GM10248 (cell line): Measurements from ENCODE around the gene CD36.

ENCODE experiments used
- CTCF ChIA-PET: fragments of 300-600 bp; sonication (Branson Sonifier 250); formaldehyde crosslinking; extraction: SDS; loops from one replicate; lab custom pipeline; 2021; ENCODE audit warnings: antibody characterized with exemption; lab: Yijun Ruan, JAX
- POLR2A ChIA-PET: fragments of 350-650 bp; sonication (Branson Sonifier 250); formaldehyde crosslinking; extraction: SDS; loops from one replicate; lab custom pipeline; 2020; ENCODE audit warnings: antibody characterized with exemption; lab: Yijun Ruan, JAX
- DNase-seq: peaks from one replicate; pipeline ENCODE4 v3.0.0; 2012; ENCODE audit errors: extremely low spot score
- TF ChIP-seq, protein P1 (sequence below): IDR thresholded peaks from 2 replicates; pipeline ENCODE4 v1.5.1; 2012; ENCODE audit warnings: mild to moderate bottlenecking, low read depth; ENCODE audit errors: extremely low read depth, missing control alignments, control extremely low read depth

The CD36 gene

DNA sequence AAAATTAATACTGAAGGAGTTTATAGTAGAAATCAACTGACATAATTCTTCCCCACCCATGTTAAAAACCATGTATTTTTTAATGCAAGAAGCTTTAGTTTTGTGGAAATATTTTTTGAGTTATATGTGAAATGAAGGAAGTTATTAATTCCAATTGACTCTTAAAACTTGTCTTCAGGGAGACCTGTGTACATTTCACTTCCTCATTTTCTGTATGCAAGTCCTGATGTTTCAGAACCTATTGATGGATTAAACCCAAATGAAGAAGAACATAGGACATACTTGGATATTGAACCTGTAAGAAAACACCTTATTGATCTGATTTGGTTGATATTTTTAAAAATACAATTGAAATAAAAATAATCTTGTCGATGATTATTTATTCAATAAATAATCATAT is 33.3 kb downstream of the CD36 start:
- TF ChIP-seq, protein P1, sequence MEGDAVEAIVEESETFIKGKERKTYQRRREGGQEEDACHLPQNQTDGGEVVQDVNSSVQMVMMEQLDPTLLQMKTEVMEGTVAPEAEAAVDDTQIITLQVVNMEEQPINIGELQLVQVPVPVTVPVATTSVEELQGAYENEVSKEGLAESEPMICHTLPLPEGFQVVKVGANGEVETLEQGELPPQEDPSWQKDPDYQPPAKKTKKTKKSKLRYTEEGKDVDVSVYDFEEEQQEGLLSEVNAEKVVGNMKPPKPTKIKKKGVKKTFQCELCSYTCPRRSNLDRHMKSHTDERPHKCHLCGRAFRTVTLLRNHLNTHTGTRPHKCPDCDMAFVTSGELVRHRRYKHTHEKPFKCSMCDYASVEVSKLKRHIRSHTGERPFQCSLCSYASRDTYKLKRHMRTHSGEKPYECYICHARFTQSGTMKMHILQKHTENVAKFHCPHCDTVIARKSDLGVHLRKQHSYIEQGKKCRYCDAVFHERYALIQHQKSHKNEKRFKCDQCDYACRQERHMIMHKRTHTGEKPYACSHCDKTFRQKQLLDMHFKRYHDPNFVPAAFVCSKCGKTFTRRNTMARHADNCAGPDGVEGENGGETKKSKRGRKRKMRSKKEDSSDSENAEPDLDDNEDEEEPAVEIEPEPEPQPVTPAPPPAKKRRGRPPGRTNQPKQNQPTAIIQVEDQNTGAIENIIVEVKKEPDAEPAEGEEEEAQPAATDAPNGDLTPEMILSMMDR: no peak
- no peak for DNase-seq
- ChIA-PET CTCF (no interaction called here), POLR2A (no interaction called here)

DNA sequence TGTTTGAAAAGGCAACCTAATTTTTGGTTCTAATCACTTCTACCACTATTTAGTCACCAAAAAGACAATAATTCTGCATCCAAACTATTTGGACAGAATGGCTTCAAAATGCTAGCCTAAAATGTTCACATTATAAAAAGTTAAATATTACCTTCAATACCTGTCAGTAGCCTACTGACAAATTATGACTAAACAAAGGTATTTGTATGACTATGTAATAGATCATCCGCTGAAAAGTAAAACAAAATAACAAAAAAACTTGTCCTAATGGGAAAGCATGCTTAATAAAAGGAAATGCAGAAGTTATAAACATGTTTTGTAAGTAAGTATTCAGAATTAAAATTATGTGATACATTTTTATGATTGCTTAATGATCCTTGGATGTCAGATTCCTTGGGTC is 36.6 kb downstream of the CD36 start:
- ChIA-PET POLR2A (no interaction called here), CTCF (interaction anchor here (0.8 to 1.5 kb wide), 3 partner anchors 10 to 28 kb away, joined by 3 to 5 read pairs (median 3); no protein-coding TSS in a partner anchor)
- no peak for DNase-seq
- TF ChIP-seq, protein P1: no peak

DNA sequence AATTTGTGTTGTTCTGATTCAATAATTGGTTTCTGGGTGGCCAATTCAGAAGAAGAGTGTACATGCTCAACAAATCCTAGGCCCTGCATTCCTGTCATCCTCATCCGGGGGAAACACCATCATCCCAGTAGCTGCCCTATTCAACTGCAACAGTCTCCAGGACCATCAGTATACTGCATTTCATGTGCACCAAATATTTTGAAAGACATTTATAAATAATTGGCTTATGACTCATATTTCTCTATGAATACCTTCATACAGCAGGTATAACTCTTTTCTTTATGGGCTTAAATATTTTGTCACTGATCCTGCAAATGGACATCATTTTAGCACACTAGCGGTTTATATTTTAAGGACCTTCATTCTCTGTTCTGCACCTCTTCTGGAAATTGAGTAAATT is 38.0 kb downstream of the CD36 start:
- TF ChIP-seq, protein P1: no peak
- DNase-seq: no peak
- CTCF ChIA-PET: interaction anchor here (1.0 to 1.5 kb wide), 3 partner anchors 9 to 17 kb away, joined by 3 to 5 read pairs (median 4); no protein-coding TSS in a partner anchor
- POLR2A ChIA-PET: no interaction called here

DNA sequence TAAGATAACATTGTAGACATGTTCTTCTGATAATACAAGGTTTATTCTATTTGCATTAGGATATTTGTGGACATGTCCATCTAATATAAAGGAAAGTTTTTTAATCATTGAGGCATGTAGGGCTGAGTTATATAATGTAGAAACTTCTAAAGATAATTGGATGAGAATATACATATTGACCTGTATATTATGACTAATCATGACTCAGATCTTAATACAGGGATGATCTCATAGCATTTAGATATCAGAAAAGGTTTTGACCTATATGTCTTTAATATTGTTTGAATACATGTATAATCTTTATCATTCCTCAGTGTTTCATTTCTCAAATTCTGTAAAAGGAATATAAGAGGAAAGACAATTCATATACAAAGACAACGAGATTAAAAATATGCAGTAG is 39.2 kb downstream of the CD36 start:
- TF ChIP-seq, protein P1: no peak
- no peak for DNase-seq
- POLR2A ChIA-PET: no interaction called here
- CTCF ChIA-PET: no interaction called here

DNA sequence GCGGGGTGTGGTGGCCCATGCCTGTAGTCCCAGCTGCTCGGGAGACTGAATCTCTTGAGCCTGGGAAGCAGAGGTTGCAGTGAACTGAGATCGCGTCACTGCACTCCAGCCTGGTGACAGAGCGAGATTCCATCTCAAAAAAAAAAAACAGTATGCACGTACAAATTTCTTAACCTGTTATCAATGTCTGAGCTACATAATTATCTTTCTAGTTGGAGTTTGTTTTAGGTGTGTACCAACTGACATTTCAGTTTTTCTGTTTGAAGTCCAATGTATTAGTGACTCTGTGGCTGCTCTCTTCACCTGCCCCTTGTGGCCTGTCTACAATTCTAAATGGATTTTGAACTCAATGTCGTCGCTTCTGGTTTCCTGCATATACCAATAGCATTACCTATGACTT is 40.3 kb downstream of the CD36 start:
- no peak for DNase-seq
- TF ChIP-seq, protein P1: no peak
- ChIA-PET CTCF (interaction anchor here (1.1 to 2.5 kb wide), 4 partner anchors 16 to 800 kb away, joined by 3 to 6 read pairs (median 6); no protein-coding TSS in a partner anchor), POLR2A (no interaction called here)

DNA sequence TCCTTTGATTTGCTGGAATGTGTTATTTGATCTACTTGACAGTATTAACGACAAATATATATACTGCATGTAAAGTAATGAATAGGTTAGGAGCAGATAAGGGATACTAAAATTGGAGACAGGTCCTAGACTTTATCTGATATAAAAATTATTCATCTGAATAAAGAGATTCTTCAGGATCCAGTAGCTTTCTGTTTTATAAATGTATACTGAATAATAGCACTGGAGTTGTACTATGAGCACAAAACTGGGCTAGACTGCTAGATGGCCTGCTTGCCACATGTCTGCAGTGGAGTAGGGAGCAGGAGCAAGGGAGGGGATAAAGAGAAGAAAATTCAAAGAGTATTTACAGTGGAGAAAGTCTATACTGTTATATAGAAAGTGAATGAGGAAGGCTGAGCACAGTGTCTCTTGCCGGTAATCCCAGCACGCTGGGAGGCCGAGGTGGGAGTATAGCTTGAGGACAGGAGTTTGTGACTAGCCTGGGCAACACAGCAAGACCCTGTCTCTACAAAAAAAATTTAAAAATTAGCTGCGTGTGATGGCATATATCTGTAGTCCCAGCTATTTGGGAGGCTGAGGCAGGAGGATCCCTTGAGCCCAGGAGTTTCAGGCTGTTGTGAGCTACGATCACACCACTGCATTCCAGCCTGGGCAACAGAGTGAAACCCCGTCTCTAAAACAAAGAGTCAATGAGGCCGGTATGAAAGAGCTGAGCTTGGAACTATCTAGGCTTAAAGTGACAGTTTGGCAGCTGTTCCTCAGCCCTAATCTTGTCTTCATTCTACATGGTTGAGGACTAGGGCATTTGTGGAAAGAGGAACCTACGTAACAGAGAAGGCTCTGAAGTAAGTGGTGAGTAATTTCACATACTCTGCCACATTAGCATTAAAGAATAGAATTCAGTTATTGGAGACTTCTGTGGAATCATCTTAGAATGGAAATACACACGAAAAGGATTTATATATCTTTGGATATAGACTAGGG is 41.8 kb downstream of the CD36 start:
- ChIA-PET CTCF (interaction anchor here (0.7 to 2.5 kb wide), 6 partner anchors 7 to 798 kb away, joined by 3 to 6 read pairs (median 4); no protein-coding TSS in a partner anchor), POLR2A (no interaction called here)
- TF ChIP-seq, protein P1: no peak
- no peak for DNase-seq
